NCI-H526 (cell line): ENCODE results near the gene CCR6.
"Not testable (repeated sequence)": the region's sequence is repeated elsewhere in the genome, so short reads cannot be mapped to it uniquely, and the experiment has no call there.

Source experiments
- DNase-seq, 2 experiments: peaks; one replicate each; lab custom pipeline; 2025; lab: John Stamatoyannopoulos, UW

Gene CCR6

DNA sequence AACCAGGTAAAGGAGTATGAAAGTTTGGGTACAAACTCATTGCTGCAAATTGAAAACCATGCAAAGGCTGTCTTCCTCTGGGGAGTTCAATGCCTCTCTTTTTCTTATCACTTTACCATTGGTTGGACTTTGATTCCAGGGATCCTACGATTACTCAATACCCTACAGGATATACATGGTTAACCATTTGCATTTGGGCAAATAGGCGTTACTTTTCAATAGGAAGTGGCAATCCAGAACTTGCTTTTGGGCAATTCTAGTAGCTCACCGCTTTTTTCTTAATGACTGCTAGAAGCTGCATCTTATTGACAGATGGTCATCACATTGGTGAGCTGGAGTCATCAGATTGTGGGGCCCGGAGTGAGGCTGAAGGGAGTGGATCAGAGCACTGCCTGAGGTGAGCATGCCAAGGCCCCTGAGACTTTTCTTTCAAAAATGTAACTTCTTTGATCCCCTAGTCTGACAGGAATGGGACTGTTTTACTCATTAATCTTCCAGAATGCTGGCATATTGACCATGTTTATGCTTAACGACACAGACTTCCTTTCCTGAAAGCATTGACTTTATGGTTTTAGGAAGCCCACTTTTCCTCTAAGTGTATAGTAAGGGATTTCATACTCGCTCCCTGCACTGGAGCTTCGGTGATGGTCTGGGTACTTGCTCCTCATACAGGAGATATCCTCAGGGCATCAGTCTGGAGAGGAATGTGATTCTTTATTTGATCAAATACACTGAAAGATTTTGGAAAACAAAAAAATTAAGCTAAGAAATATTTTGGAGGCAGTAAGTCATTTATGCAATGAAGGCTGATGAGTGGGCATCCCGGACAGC is at the start of gene CCR6:
Gene CCR6 (plus strand): TSS at position 270 of the 831 bp plus-strand sequence. CDS start 13,039 bp downstream, outside the sequence.
- no peak for DNase-seq

DNA sequence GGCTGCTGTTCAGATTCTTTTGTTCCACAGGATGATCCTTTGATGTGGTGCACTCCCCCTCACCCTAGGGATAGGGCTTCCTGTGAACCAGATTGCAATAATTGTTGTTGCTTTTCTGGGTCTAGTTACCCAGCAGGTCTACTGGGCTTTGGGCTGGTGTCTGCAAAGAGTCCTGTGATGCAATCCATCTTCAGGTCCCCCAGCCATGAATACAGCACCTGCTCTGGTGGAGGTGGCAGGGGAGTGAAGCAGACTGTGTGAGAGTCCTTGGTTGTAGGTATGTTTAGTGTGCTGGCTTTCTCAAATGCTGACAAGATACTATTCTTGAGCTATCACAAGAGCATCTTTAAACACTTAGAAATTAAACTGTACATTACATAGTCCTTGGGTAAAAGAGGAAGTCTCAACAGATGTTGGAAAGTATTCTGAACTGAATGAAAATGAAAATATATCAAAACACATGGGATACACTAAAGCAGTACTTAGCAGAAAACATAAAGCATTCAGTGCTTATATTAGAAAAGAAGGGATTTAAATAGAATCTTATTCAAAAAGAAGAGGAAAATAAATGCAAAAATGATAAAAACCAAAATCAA is 49.1 kb upstream of the CCR6 start:
- DNase-seq = no peak

DNA sequence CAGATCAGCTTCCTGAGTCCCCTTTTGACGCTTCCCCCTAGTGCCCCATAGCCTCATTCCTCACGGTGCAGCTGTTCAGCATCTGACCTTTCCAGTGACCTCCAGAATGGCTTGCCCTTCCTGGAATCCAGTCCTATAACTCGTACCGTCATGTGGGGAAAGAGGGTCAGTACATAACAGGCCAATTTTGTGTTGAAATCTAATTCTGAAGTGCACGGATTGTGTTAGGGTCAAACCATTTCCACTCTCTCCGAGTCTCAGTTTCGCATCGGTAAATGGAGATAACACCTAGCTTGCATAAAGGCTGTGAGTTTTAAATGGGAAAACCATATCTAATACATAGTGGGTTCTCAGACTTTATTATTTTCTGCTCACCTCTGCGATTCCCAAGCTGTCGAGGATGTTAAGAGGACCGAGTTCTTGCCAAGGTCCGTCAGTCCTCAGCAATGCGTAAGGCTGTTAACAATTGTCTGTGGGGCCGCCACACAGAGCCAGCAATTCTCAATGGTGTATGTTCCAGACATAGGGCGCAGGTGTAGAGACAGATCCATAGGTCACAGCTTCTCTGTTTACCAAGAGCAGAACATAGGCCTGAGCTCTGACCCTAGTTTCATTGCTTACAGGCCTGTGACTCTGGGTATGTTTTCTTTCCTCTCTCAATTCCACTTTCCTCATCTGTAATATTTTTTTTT is 45.5 kb upstream of the CCR6 start:
- DNase-seq = no peak

DNA sequence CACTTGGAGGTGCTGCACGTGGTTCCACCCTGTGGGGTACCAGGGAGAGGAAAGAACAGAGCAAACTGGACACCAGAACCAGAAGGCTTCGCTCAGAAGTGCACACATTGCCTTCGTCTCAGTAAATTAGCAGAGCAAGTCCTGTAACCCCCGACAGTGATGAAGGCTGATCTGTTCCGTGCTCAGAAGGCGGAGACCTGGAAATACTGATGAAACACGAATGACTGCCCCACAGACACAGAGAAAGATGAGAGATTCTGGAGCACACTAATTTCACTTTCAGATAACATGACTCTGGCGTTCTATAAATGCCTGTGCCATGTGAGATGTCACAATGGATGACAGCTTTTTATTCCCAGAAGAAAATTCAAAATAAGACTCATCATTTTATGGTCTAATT is 44.2 kb upstream of the CCR6 start:
- no peak for DNase-seq

DNA sequence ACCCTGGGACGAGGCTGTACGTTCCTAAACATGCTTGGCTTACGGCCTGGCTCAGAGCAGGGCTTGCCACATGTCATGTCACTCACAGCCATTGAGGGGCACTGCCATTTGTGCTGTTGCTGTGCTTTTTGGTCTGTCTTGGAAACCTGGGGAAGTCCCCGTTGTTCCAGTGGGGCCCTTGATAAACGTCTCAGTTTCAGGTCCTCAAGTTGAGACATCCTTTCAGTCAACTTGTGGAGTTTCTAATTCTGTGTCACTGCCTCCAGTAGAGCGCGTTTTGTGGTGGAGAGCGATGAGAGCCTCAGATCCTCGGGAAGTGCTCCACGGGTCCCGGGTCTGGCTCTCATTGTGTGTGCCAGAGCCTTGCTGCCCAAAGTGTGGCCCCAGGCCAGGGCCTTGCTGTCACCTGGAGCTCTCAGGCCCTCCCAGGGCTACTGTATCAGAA is 43.0 kb upstream of the CCR6 start:
- DNase-seq = no peak

DNA sequence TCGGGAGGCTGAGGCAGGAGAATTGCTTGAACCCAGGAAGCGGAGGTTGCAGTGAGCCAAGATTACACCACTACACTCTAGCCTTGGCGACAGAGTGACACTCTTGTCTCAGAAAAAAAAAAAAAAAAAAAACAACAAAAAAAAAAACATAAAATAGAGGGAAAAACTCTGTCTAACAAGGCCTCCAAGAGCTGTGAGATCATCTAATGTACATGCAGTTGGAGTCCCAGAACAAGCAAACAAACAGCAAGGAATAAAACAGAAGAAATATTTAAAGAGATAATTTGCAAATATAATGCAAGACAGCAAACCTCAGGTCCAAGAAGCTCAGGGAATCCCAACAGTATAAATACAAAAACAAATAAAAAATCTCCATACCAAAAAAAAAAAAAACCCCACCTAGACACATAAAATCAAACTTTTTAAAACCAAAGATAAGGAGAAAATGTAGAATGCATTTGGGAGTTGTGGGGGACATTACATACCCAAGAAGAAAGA is 35.0 kb upstream of the CCR6 start:
- no peak for DNase-seq

DNA sequence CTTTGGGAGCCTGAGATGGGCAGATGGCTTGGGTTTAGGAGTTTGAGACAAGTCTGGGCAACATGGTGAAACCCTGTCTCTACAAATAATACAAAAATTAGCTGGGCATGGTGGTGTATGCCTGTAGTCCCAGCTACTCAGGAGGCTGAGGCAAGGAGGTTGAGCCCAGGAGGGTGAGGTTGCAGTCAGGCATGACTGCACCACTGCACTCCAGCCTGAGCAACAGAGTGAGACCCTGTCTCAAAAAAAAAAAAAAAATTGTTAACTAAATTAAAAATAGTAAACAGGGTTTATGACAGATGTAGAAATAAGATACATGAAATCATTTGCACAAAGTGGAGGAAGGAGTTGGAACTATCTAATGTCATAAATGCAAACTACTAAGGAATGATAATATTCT is 34.2 kb upstream of the CCR6 start:
- not testable (repeated sequence) for DNase-seq

DNA sequence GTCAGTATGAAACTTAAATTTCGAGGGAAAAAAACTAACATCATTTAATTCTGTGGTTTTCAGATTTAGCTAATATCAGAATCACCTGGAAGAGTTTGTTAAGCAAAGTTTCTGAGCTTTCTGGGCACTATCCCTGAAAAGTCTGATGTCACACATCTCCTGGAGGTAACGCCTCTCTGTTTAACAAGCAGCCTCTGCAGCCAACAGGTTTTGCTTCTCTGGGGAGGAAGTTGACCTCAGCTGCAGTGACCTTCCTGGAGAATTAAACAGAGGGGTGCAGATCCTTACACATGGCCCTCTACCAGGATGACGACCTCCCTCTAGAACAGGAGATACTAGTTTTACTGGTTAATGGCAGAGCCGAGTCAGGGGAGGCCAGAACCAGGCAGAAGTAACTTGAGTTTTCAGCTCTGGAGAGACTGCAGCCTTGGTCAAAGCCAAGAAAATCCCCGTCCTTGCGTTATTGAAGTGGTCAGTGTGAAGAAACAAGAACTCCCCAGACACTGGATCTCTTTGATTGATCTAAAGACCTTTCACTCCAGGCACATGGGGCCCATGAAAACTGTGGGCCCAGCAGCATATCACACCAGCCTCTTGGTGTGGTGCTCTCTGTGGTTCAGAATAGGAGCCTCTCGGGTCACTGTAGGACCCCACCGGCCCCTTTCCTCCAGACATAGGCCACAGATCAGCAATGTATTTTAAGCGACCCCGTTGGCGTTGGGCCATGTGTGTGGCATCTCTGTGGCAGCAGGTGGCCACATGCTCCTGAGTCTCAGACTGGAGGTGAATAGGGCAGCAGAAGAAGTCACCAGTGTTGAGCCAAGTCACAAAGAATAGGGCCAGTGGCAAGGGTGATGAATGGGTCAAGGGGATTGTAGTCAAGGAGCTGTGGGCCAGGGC is 33.4 kb upstream of the CCR6 start:
- no peak for DNase-seq

DNA sequence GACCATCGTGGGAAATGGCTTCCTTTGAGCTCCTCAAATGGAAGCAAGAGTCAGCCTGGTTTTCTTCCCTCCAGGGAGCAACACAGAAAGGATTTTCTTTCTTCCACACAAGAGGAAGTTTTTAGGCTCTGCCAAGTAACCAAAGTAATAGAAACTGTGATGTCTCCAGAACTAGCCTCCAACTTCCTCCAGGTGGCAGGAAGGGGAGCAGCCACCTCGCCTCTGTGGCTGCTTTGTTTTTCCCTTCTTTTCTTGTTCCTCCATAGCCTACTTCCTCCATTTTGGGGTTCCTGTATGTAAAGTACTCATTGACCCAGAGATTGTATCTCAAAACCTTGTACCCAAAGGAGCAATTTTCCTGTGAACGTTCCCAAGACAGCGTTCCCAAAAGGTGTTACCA is 32.7 kb upstream of the CCR6 start:
- DNase-seq = no peak

DNA sequence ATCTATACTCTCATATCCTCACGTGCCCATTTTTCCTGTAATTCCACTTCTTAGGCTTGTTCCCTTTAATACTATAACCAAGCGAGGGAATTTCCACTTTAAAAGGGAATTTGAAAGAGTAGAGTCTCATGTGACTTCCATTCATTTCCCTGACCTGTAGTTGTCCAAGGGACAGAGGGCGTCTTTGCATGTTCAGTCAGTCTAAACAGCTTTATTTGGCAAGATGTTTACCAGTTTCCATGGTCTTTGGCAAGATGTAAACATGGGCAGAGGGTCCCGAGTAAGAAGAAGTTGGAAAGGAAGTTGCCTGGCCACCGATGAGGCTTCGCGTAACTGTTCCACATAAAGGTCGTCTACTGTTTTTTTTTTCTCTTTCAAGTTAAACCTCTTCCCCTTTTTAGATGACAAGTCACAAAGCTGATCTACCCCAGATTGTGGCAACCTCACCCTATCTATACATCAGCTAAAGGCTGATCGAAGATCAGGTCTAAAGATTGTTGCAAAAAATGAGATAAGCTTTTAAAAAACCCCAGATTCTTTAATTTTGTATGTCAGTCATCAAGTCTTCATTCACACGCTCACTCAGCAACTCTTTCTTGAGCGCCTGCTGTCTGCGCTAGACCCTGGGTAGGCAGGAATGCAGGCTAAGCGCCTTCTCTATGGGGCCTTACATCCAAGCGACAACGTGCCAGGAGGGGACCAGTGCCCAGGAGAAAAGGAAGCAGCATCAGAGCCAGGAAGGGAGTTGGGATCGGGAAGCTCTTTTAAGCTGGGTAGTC is 31.7 kb upstream of the CCR6 start:
- DNase-seq = no peak

DNA sequence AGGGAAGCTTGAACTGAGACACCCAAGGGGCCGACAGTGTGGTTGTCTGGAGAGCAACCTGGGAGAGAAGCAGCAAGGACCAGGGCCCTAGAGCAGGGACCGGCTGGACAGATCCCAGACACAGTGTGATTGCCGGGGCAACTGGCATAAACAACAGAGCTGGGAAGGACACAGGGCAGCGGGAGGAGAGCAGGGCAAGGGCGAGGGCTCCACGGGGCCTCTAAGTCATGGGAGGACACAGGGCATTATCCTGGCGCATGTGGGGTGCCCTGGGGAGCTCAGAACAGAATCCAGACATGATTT is 31.1 kb upstream of the CCR6 start:
- no peak for DNase-seq

DNA sequence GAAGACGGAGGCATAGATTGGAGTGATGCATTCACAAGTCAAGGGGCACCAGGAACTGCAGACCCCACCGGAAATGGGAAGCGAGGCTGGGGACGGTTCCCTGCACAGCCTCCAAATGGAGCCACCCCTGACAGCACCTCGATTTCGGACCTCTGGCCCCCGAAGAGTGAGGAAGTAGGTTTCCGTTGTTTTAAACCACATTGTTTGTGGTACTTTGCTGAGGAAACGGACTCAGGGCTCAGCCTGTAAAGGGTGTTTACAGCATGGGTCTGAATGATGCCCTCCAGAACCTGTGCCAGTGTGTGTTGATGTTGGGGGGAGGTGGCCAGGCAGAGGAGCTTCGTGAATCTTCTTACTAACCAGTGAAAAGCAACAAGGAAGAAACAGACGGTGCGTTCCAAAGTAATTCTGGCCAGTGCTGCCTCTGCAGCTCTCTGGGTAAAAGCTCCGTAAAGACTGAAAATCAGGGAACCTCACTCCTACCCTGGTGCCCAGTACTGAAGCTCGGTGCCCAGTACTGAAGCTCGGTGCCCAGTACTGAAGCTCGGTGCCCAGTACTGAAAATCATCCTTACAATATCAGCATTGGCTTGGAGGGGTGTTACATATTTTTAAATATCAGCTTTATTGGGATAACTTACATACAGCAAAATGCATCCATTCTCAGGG is 30.1 kb upstream of the CCR6 start:
- no peak for DNase-seq

DNA sequence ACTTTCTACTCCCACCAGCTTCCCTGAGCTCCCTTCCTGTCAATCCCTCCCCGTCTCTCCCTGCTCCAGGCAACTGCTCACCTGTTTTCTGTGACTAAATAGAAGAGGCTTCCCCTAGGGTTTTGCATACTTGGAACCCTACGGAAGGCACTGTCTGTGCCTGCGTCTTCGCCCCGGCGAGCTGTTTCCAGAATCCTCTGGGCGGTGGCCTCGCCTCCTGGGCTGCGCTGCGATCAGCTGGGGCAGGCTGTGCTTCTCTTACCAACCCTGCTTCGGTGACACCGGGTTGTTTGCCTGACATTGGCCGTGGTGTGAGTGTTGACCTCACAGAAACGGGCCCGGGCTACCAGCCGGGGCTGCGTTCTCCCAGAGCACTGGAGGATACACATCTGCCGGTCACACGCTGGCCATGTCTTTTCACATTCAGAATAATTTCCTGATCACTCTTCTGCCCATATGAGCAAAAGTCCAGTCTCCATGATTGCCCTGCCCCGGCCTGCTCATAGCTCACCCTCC is 29.4 kb upstream of the CCR6 start:
- no peak for DNase-seq

DNA sequence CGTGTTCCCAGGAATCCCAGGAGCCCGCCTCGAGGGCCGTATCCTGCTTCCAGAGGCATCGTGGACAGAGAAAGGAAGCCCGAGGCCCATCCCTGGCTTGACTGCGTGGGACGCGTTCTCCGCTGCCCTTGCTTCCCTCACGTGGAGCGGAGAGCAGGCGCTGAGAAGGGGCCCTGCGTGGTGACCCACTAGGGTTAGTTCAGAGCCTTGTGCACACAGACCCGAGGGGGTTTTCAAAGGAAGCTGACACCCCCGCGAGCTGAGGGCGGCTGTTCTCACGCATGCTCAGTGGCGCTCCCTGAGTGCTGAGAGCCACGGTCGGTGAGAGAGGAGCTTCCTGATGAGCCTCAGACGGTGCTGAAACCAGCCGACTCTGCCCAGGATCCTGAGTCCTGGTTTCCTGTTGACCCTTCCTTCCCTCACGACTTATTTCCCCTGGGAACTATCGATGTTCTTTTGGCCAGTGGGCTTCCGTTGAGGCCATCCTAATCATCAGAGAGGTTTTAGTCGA is 28.9 kb upstream of the CCR6 start:
- DNase-seq = no peak

DNA sequence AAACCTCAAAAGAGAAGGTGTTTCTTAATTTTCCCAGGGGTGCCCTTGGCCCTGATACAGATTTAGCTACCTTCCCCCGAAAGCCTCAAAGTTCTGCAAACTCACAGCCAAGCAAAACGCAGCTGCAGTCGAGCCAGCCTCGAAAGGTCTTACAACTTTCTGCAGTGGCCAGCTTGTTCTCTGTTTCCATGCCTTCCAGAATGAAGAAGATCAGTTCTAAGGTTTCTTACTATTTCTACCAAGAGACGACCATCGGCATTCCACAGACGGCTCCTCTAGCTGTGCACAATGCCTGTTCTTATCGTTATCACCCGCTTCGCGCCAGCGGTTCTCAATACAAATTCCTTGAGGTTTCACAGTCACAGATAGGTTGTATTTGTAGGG is 28.5 kb upstream of the CCR6 start:
- DNase-seq = no peak

DNA sequence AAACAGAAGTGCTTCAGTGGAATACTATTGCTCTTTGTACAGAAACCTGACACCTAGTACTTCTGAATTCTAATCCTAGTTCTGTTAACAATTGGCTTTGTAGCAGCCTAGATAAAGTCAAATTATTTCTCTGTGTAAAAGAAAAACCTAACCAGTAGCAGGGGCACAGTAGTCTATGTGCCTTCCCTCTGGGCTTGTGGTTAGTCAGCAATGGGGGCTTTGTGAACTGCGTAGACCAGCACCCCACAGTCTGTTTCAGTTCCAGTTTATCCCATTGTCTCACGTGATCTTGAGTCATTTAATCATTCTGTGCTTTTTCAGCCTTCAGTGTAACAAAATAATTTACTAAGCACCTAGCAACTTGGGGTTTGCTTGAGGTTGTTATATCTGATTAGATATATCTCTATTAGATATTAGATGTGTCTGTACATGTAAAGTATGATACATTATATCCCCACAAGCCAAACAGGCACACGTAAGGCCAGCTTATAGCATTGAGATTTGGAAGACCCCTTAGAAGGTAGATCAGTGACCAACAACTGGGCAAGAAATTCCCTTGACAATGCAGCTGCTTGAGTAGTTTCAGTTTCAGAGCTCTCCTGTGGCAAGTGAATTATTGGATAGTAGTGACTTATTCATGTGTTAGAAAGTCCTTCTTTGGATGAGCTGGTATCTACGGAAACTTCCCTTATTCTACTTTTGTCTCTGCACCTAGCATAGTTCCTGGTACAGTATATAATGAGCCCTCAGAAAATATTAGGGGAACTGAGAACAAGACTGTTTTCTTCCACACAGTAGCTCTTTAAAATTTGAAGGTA is 27.9 kb upstream of the CCR6 start:
- DNase-seq = no peak

DNA sequence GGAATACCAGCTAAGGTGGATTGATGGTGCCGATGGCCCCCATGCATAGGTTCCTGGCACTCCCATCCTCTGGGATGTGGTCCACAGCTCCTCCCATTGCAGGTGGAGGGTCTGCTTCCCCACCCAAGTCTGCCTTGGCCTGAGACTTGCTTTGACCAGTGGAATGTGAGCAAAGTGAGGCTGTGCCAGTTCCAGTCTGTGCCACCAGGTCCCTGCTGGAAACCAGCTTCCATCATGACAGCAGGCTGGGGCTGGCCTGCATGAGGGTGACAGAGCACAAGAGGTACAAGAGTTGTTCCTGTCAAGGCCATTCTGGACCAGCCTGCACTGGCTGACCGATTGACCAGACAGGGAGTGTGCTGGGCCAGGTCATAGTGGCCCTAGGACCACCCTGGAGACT is 27.0 kb upstream of the CCR6 start:
- no peak for DNase-seq

DNA sequence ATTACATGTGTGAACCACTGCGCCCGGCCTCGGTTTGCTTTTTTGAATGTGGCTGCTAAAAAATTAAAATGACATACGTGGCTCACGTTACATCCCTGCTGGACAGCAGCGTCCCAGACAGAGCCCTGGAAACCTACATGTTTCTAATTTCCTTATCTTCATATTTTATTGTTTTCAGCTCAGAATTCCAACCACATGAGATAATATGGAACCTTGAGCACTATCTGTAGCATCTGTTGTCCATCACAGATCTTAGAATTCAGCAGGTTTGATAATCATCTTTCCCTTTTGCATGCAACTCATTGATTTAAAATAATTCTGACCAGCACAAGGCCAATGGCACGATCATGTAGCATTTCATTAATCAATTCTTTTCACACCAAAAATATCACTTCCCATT is 25.9 kb upstream of the CCR6 start:
- no peak for DNase-seq

DNA sequence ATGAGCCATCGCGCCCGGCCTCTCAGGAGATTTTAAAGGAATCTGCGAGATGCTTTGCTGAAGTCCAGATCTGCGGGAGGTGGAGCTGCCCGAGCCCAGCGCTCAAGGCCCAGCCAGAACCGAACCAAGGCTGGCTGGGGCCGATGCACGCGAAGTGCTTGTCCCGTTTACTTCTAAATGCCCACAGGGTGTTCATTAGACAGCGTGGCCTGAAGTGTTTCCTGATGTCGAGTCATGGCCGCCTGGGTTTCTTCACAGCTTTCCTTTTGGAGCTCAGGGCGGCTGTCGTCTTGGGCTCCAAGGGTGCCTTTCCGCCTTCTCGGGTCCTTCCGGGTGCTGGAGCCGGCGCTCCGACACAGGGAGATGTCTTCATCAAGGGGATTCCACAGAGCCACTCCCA is 25.1 kb upstream of the CCR6 start:
- no peak for DNase-seq
